Measurements from ENCODE around the gene MRPL2. TPM values are rescaled to one million over a fixed set of nuclear protein-coding genes. Genes with fewer than 3 reads are reported as not detected.

Gene MRPL2
- total and polyA plus RNA-seq, 2 donors: 9.3 to 61.6 TPM

- peak within 1 kb of the TSS; percentile 78 for H3K4me3 ChIP-seq (ENCODE audit: low read depth, low read length)
- DNase-seq (ENCODE audit: extremely low spot score): peak; percentile 100
- no peaks in the 10 kb centered on the region for H3K4me1 ChIP-seq (ENCODE audit: insufficient read depth)
- H3K36me3 ChIP-seq (ENCODE audit: insufficient read depth): peaks cover 1% of the 10 kb centered on the region
- peak within 1 kb of the TSS; percentile 61 for H3K27ac ChIP-seq (ENCODE audit: low read depth)
- under 1% methylated on average over 51 of the region's 51 CpGs for WGBS
These were observed 45.3 kb downstream of the MRPL2 start, which contains the start of the genes KLHDC3 and MEA1 for GRCh38 chr6:43013843-43014433. Gene KLHDC3, plus strand, starts transcription at chr6:43014249. Its CDS starts 2,944 bp downstream, at chr6:43017193. Gene MEA1, minus strand, starts transcription at chr6:43013946. Its CDS starts 133 bp downstream, at chr6:43013813.

GRCh38 chr6:43013097-43013842 lies 46.0 kb downstream of the MRPL2 start:
- H3K4me1 ChIP-seq (ENCODE audit: insufficient read depth): no peaks in the 10 kb centered on the region
- 2% methylated on average over 25 of the region's 25 CpGs for WGBS
- no peak for DNase-seq (ENCODE audit: extremely low spot score)

GRCh38 chr6:43012364-43012763 lies 46.9 kb downstream of the MRPL2 start:
- Histone ChIP-seq H3K36me3 (ENCODE audit: insufficient read depth) (peaks cover 1% of the 10 kb centered on the region), H3K4me1 (ENCODE audit: insufficient read depth) (no peaks in the 10 kb centered on the region), H3K27ac (ENCODE audit: low read depth) (no peak overlapping the region), H3K4me3 (ENCODE audit: low read depth, low read length) (no peak overlapping the region)
- 81% methylated on average over 6 of the region's 6 CpGs for WGBS
- no peak for DNase-seq (ENCODE audit: extremely low spot score)

More at GRCh38 chr6:43013097-43013842, 46.0 kb downstream of the MRPL2 start:
- Histone ChIP-seq H3K36me3 (ENCODE audit: insufficient read depth) (peaks cover 1% of the 10 kb centered on the region), H3K4me3 (ENCODE audit: low read depth, low read length) (peak overlapping the region; percentile 55), H3K27ac (ENCODE audit: low read depth) (peak overlapping the region; percentile 61)

- Histone ChIP-seq H3K36me3 (ENCODE audit: insufficient read depth) (peaks cover 5% of the 10 kb centered on the region), H3K27ac (ENCODE audit: low read depth) (no peak overlapping the region), H3K4me1 (ENCODE audit: insufficient read depth) (no peaks in the 10 kb centered on the region), H3K4me3 (ENCODE audit: low read depth, low read length) (no peak overlapping the region)
- WGBS: 79% methylated on average over 6 of the region's 6 CpGs
- DNase-seq (ENCODE audit: extremely low spot score): no peak
These were observed 48.0 kb downstream of the MRPL2 start for GRCh38 chr6:43011207-43011606.

- DNase-seq (ENCODE audit: extremely low spot score): no peak
- H3K27ac ChIP-seq (ENCODE audit: low read depth): no peak overlapping the region
- H3K4me3 ChIP-seq (ENCODE audit: low read depth, low read length): no peak overlapping the region
- H3K4me1 ChIP-seq (ENCODE audit: insufficient read depth): no peaks in the 10 kb centered on the region
- peaks cover 5% of the 10 kb centered on the region for H3K36me3 ChIP-seq (ENCODE audit: insufficient read depth)
- WGBS: 63% methylated on average over 6 of the region's 6 CpGs
These were observed 50.1 kb downstream of the MRPL2 start for GRCh38 chr6:43009124-43009523.

GRCh38 chr6:43007126-43007525 lies 52.1 kb downstream of the MRPL2 start:
- DNase-seq (ENCODE audit: extremely low spot score): no peak
- peaks cover 5% of the 10 kb centered on the region for H3K36me3 ChIP-seq (ENCODE audit: insufficient read depth)
- no peak overlapping the region for H3K4me3 ChIP-seq (ENCODE audit: low read depth, low read length)
- no peak overlapping the region for H3K27ac ChIP-seq (ENCODE audit: low read depth)
- H3K4me1 ChIP-seq (ENCODE audit: insufficient read depth): no peaks in the 10 kb centered on the region
- WGBS: 90% methylated on average over 9 of the region's 9 CpGs

- Histone ChIP-seq H3K27ac (ENCODE audit: low read depth) (no peak overlapping the region), H3K36me3 (ENCODE audit: insufficient read depth) (peaks cover 5% of the 10 kb centered on the region), H3K4me1 (ENCODE audit: insufficient read depth) (no peaks in the 10 kb centered on the region), H3K4me3 (ENCODE audit: low read depth, low read length) (no peak overlapping the region)
- no peak for DNase-seq (ENCODE audit: extremely low spot score)
- WGBS: 93% methylated on average over 11 of the region's 11 CpGs
These were observed 53.0 kb downstream of the MRPL2 start for GRCh38 chr6:43006251-43006650.

GRCh38 chr6:43005844-43006243 lies 53.4 kb downstream of the MRPL2 start:
- Histone ChIP-seq H3K27ac (ENCODE audit: low read depth) (no peak overlapping the region), H3K36me3 (ENCODE audit: insufficient read depth) (peaks cover 5% of the 10 kb centered on the region), H3K4me1 (ENCODE audit: insufficient read depth) (no peaks in the 10 kb centered on the region), H3K4me3 (ENCODE audit: low read depth, low read length) (no peak overlapping the region)
- WGBS: 90% methylated on average over 5 of the region's 5 CpGs
- DNase-seq (ENCODE audit: extremely low spot score): no peak

Other genes starting within 250 kb of the MRPL2 start
- gene RPL7L1, start 179.8 kb downstream of the MRPL2 start, total RNA-seq: 96.9 TPM
- 48.8 TPM for gene RPL7L1, start 179.8 kb downstream of the MRPL2 start, polyA plus RNA-seq
- not detected for gene PTCRA, start 143.4 kb downstream of the MRPL2 start, total RNA-seq
- not detected for gene PTCRA, start 143.4 kb downstream of the MRPL2 start, polyA plus RNA-seq
- 15.8 TPM for gene CNPY3, start 130.0 kb downstream of the MRPL2 start, total RNA-seq
- gene CNPY3, start 130.0 kb downstream of the MRPL2 start, polyA plus RNA-seq: 43.8 TPM
- gene GNMT, start 98.7 kb downstream of the MRPL2 start, total RNA-seq: 0.42 TPM
- 0.52 TPM for gene GNMT, start 98.7 kb downstream of the MRPL2 start, polyA plus RNA-seq
- gene PEX6, start 80.3 kb downstream of the MRPL2 start, total RNA-seq: 12.2 TPM
- gene PEX6, start 80.3 kb downstream of the MRPL2 start, polyA plus RNA-seq: 18.9 TPM
- 30.1 TPM for gene PPP2R5D, start 74.9 kb downstream of the MRPL2 start, total RNA-seq
- gene PPP2R5D, start 74.9 kb downstream of the MRPL2 start, polyA plus RNA-seq: 43.0 TPM
- 29.1 TPM for gene MEA1, start 45.5 kb downstream of the MRPL2 start, total RNA-seq
- gene MEA1, start 45.5 kb downstream of the MRPL2 start, polyA plus RNA-seq: 87.7 TPM
- 75.8 TPM for gene KLHDC3, start 45.2 kb downstream of the MRPL2 start, total RNA-seq
- 90.4 TPM for gene KLHDC3, start 45.2 kb downstream of the MRPL2 start, polyA plus RNA-seq
- 37.1 TPM for gene RRP36, start 37.8 kb downstream of the MRPL2 start, total RNA-seq
- gene RRP36, start 37.8 kb downstream of the MRPL2 start, polyA plus RNA-seq: 38.1 TPM
- 26.5 TPM for gene CUL7, start 5.6 kb downstream of the MRPL2 start, total RNA-seq
- gene CUL7, start 5.6 kb downstream of the MRPL2 start, polyA plus RNA-seq: 10.8 TPM
- 17.1 TPM for gene KLC4, start 197 bp upstream of the MRPL2 start, total RNA-seq
- gene KLC4, start 197 bp upstream of the MRPL2 start, polyA plus RNA-seq: 31.9 TPM
- 89.6 TPM for gene PTK7, start 16.9 kb upstream of the MRPL2 start, total RNA-seq
- gene PTK7, start 16.9 kb upstream of the MRPL2 start, polyA plus RNA-seq: 49.6 TPM
- 19.2 TPM for gene SRF, start 111.8 kb upstream of the MRPL2 start, total RNA-seq
- 116 TPM for gene SRF, start 111.8 kb upstream of the MRPL2 start, polyA plus RNA-seq
- 20.6 TPM for gene CUL9, start 122.8 kb upstream of the MRPL2 start, total RNA-seq
- gene CUL9, start 122.8 kb upstream of the MRPL2 start, polyA plus RNA-seq: 23.5 TPM
- gene DNPH1, start 170.0 kb upstream of the MRPL2 start, total RNA-seq: 18.2 TPM
- 108 TPM for gene DNPH1, start 170.0 kb upstream of the MRPL2 start, polyA plus RNA-seq
- gene TTBK1, start 184.0 kb upstream of the MRPL2 start, total RNA-seq: 0.32 TPM
- gene TTBK1, start 184.0 kb upstream of the MRPL2 start, polyA plus RNA-seq: 0.20 TPM
- gene SLC22A7, start 238.8 kb upstream of the MRPL2 start, total RNA-seq: not detected
- 0.15 TPM for gene SLC22A7, start 238.8 kb upstream of the MRPL2 start, polyA plus RNA-seq
- 3.9 TPM for gene CRIP3, start 249.4 kb upstream of the MRPL2 start, total RNA-seq
- 1.1 TPM for gene CRIP3, start 249.4 kb upstream of the MRPL2 start, polyA plus RNA-seq